Small intestine (tissue), 7 donors: ENCODE results near the gene ZNF580. TPM values are rescaled to one million over a fixed set of nuclear protein-coding genes. Genes with fewer than 3 reads are reported as not detected.

ENCODE experiments used
- DNase-seq, 2 donors: peaks; one replicate each; pipeline versions ENCODE4 v3.0.0 to v3.0.0-alpha.2; 2013
- FAIRE-seq: peaks from 2 replicates; lab custom pipeline; 2012; peaks lifted over from hg19 to GRCh38; lab: Jason Lieb, UNC
- H3K27ac ChIP-seq, 3 donors: one replicate each; pipeline ENCODE4 v1.5.1; 2013; ENCODE audit warnings: low read length in 2 of 3, mild to moderate bottlenecking in 2 of 3, control low read depth in 1 of 3, inconsistent platforms in 1 of 3, low read depth in 1 of 3, moderate library complexity in 1 of 3
- H3K27me3 ChIP-seq, 3 donors: one replicate each; pipeline ENCODE4 v1.6.1; 2013; ENCODE audit warnings: low read length in 3 of 3, inconsistent platforms in 1 of 3; ENCODE audit not compliant: control insufficient read depth in 3 of 3, insufficient read depth in 3 of 3
- H3K36me3 ChIP-seq, 3 donors: one replicate each; pipeline ENCODE4 v1.6.1; 2013; ENCODE audit warnings: low read length in 3 of 3, inconsistent platforms in 1 of 3, low read depth in 1 of 3, mild to moderate bottlenecking in 1 of 3, moderate library complexity in 1 of 3; ENCODE audit not compliant: control insufficient read depth in 3 of 3, insufficient read depth in 2 of 3
- H3K4me1 ChIP-seq, 3 donors: one replicate each; pipeline ENCODE4 v1.6.1; 2013; ENCODE audit warnings: low read length in 2 of 3, inconsistent platforms in 1 of 3, low read depth in 1 of 3, mild to moderate bottlenecking in 1 of 3, moderate library complexity in 1 of 3; ENCODE audit not compliant: control insufficient read depth in 3 of 3, insufficient read depth in 2 of 3
- H3K4me3 ChIP-seq, 3 donors: one replicate each; pipeline ENCODE4 v1.5.1; 2013; ENCODE audit warnings: low read length in 3 of 3, control low read depth in 1 of 3, inconsistent platforms in 1 of 3, low read depth in 1 of 3, mild to moderate bottlenecking in 1 of 3, moderate library complexity in 1 of 3
- H3K9me3 ChIP-seq, 2 donors: one replicate each; pipeline ENCODE4 v1.6.1; 2013; ENCODE audit warnings: low read depth in 1 of 2, low read length in 1 of 2; ENCODE audit not compliant: control insufficient read depth in 2 of 2, insufficient read depth in 1 of 2
- WGBS, 3 donors: extraction: QIAGEN DNeasy Blood & Tissue Kit; methylation state at CpG; one replicate each; pipeline ENCODE4 v1.1.7; 2013; 5-methylcytosine and 5-hydroxymethylcytosine counted together
- polyA plus RNA-seq, 4 donors: library from polyadenylated mRNA; stranded (reverse) in 3 of 4; unstranded in 1 of 4; fragments of 200-250 nt in 3 of 4; fragments of 120-200 nt in 1 of 4; gene quantifications; one replicate each; pipeline versions ENCODE4 v1.2.1 to v1.2.3, GENCODE V29; 2013
- donor health status: healthy with polysubstance abuse.
- donor health status: control.
- donor health status: control.
- donor health status: Bipolar disorder and iron deficiency.
- donor health status: healthy.

Gene ZNF580
- polyA plus RNA-seq, 4 donors, result 8.3 to 28.5 (median 16.6) TPM

GRCh38 chr19:55602104-55603001 is 38.4 kb upstream of the ZNF580 start:
- DNase-seq, result no peak
- H3K4me1 ChIP-seq, result peaks cover 0 to 15% (median 0%) of the 10 kb centered on the region in 3 donors

DNA sequence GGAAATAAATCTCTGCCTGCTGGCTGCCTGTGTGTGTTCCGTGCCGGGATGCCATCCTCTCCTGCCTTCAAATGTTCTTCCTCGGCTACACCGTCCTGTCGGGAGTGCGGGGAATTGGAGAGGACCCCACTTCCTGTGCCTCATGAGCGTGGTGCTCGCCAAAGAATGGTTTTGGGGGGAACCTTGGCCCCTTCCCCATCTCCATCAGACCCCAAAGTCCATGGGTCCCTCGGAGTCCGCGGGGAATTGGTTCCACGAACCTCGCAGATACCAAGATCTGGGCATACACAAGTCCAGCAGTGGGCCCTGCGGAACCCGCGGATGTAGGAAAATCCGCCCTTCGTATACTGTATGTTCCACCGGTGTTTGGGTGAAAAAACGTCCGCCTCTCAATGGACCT is 37.7 kb upstream of the ZNF580 start:
- Histone ChIP-seq H3K9me3 (no peaks in the 10 kb centered on the region), H3K27me3 (no peaks in the 10 kb centered on the region), H3K27ac (no peak overlapping the region), H3K4me1 (peaks cover 0 to 15% (median 0%) of the 10 kb centered on the region in 3 donors), H3K4me3 (no peak overlapping the region), H3K36me3 (peaks cover 0 to 29% (median 0%) of the 10 kb centered on the region in 3 donors)
- WGBS, 3 donors, result 91 to 95% (median 92%) methylated on average over 21 of the region's 21 CpGs
- DNase-seq (no peak), FAIRE-seq (no peak)

More at GRCh38 chr19:55602104-55603001, 38.4 kb upstream of the ZNF580 start:
- Histone ChIP-seq H3K4me3 (no peak overlapping the region), H3K9me3 (no peaks in the 10 kb centered on the region), H3K27ac (no peak overlapping the region), H3K27me3 (no peaks in the 10 kb centered on the region), H3K36me3 (peaks cover 0 to 32% (median under 1%) of the 10 kb centered on the region in 3 donors)
- FAIRE-seq, result no peak
- WGBS, 3 donors, result 92 to 94% (median 93%) methylated on average over 58 to 60 of the region's 60 CpGs

DNA sequence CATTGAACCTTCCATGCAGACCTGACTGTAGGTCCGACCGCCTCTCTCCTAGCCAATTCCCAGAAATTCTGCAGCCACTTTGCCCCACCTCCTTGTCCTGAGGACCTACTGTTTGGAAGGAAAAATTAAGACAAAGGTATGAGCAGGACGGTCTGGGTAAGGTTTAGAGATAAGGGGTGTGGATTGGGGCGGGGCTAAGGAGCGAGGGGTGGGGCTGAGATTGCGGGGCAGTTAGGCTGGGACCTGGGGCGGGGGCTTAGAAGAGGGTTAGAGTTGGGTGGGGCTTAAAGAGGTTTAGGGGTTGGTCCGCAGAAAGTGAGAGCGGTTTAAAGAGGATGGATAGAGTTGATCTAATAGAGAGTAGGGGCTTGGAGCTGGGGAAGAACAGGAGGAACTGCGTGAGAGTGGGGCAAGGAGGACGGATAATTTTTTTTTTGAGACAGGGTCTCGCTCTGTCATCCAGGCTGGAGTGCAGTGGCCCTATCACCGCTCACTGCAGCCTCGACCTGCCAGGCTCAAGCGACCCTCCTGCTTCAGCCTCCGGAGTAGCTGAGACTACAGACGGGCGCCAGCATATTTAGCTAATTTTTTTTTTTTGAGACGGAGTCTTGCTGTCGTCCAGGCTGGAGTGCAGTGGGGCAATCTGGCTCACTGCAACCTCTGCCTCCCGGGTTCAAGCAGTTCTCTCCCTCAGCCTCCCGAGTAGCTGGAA is 37.1 kb upstream of the ZNF580 start:
- WGBS, 3 donors, result 68 to 75% (median 71%) methylated on average over 22 of the region's 22 CpGs
- peak in 1 of 2 donors; percentile 19 for DNase-seq

DNA sequence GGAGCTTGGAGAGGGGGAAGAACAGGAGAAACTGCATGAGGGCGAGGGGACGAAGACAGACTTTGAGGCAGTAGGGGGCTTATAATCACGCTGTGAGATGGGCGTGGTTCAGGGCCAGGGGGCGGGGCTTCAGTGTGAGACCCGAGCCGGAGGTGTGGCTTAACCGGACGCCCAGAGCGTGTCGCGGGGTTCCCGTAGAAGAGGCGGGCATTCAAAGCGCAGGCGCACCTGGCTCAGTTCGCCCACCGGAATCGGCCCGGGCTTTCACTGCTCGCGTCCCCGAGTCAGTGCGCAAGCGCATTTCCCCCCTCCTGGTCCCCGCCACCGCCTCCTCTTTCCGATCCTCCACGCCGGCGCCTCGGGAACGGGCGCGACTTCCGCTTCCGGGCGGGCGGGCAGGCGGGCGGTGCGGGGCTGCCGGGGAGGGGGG is 35.6 kb upstream of the ZNF580 start:
- DNase-seq (peak; percentile 94 to 98), FAIRE-seq (no peak)
- H3K9me3 ChIP-seq, result no peaks in the 10 kb centered on the region
- WGBS, 3 donors, result 0 to 1% (median 0%) methylated on average over 21 to 43 of the region's 43 CpGs
- H3K4me3 ChIP-seq, result peak overlapping the region; percentile 72 to 93 (median 81)
- peaks cover 0 to 37% (median 0%) of the 10 kb centered on the region in 3 donors for H3K36me3 ChIP-seq
- no peaks in the 10 kb centered on the region for H3K27me3 ChIP-seq
- H3K4me1 ChIP-seq, result peaks cover 0 to 15% (median 0%) of the 10 kb centered on the region in 3 donors
- peak overlapping the region; percentile 27 to 99 (median 86) for H3K27ac ChIP-seq

More for the DNA sequence above, 37.1 kb upstream of the ZNF580 start:
- no peak for FAIRE-seq
- Histone ChIP-seq H3K9me3 (no peaks in the 10 kb centered on the region), H3K27ac (no peak overlapping the region), H3K4me1 (peaks cover 0 to 15% (median 0%) of the 10 kb centered on the region in 3 donors), H3K27me3 (no peaks in the 10 kb centered on the region), H3K36me3 (peaks cover 0 to 30% (median 0%) of the 10 kb centered on the region in 3 donors), H3K4me3 (no peak overlapping the region)

- DNase-seq (peak; percentile 85 to 91), FAIRE-seq (no peak)
- peaks cover 0 to 13% (median 0%) of the 10 kb centered on the region in 3 donors for H3K4me1 ChIP-seq
- H3K4me3 ChIP-seq, result peak within 1 kb of the TSS; percentile 72 to 93 (median 81)
- H3K27me3 ChIP-seq, result no peaks in the 10 kb centered on the region
- H3K9me3 ChIP-seq, result no peaks in the 10 kb centered on the region
- WGBS, 3 donors, result 0 to 1% (median 1%) methylated on average over 23 to 44 of the region's 44 CpGs
- H3K27ac ChIP-seq, result peak within 1 kb of the TSS; percentile 73 to 99 (median 86)
- H3K36me3 ChIP-seq, result peaks cover 0 to 44% (median 0%) of the 10 kb centered on the region in 3 donors
Observed at GRCh38 chr19:55605637-55606470, 34.9 kb upstream of the ZNF580 start, which contains the start of gene ZNF865. ZNF865 (plus strand) TSS chr19:55605647; CDS start chr19:55613619, 7,972 bp downstream.

DNA sequence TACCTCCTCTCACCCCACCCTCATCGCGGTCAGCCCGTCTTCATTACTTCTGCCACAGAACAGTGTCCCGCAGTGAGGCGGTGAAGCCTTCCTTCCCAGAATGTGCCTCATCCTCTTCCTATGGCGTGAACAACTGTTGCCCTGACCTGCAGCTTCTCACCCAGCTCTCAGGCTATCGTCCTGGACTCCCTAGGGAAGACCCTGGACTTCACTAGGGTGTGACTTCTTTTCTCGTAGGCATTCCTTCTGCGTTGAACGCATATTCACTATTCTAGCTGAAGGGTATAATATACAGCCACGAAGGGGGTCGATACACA is 34.4 kb upstream of the ZNF580 start:
- H3K27ac ChIP-seq, result peak overlapping the region in 1 of 3 donors; percentile 86
- no peak for FAIRE-seq
- 18 to 23% (median 21%) methylated on average over 12 of the region's 12 CpGs for WGBS, 3 donors

DNA sequence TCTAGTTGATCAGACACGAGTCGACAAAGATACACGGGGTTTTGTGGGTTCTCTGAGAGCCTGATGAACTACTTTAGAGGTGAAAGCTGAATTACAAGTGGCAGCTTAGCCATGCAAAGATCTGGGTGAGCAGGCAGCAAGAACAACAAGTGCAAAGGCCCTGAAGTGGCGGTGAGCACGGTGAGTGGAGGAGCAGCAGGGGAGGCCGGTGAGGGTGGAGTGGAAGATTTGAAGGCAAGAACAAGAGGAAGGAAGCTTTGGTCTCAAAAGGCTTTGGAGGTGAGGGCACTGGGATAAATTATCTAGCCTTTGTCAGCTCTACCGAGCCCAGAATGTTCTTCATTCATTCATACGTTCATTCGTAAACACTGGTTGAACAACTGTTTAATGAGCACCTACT is 34.0 kb upstream of the ZNF580 start:
- DNase-seq (no peak), FAIRE-seq (no peak)
- peaks cover 0 to 52% (median 0%) of the 10 kb centered on the region in 3 donors for H3K36me3 ChIP-seq
- H3K27me3 ChIP-seq, result no peaks in the 10 kb centered on the region
- H3K9me3 ChIP-seq, result no peaks in the 10 kb centered on the region
- 72 to 77% (median 74%) methylated on average over 9 of the region's 9 CpGs for WGBS, 3 donors
- H3K4me3 ChIP-seq, result peak overlapping the region in 1 of 3 donors; percentile 93
- no peak overlapping the region for H3K27ac ChIP-seq
- peaks cover 0 to 10% (median 0%) of the 10 kb centered on the region in 3 donors for H3K4me1 ChIP-seq

More for the DNA sequence above, 34.4 kb upstream of the ZNF580 start:
- Histone ChIP-seq H3K27me3 (no peaks in the 10 kb centered on the region), H3K36me3 (peaks cover 0 to 49% (median 0%) of the 10 kb centered on the region in 3 donors), H3K4me3 (peak overlapping the region in 2 of 3 donors; percentile 72 to 93), H3K4me1 (peaks cover 0 to 10% (median 0%) of the 10 kb centered on the region in 3 donors), H3K9me3 (no peaks in the 10 kb centered on the region)
- no peak for DNase-seq
